Natural killer cell (primary cell): Measurements from ENCODE around the gene TYMS. TPM values are rescaled to one million over a fixed set of nuclear protein-coding genes. Genes with fewer than 3 reads are reported as not detected.

Experiments
- ATAC-seq, 3 donors: fragments of 150-1000 bp in 2 of 3; fragments of 200-7000 bp in 1 of 3; cut with Tn5 transposase; 1 replicate in 1 of 3; 2 replicates in 2 of 3; pipeline ENCODE4 v1.10.0; 2021; ENCODE audit warnings: mild to moderate bottlenecking in 2 of 3, moderate library complexity in 2 of 3
- DNase-seq, 2 donors: peaks; one replicate each; pipeline versions ENCODE4 v3.0.0 to v3.0.0-alpha.2; 2013 to 2021; ENCODE audit warnings: mixed read lengths in 1 of 2
- H3K27ac ChIP-seq: one replicate; pipeline ENCODE4 v1.5.1; 2013; ENCODE audit warnings: mild to moderate bottlenecking, low read length
- H3K27me3 ChIP-seq: one replicate; pipeline ENCODE4 v1.6.1; 2013; ENCODE audit warnings: low read length; ENCODE audit not compliant: control insufficient read depth, insufficient read depth
- H3K36me3 ChIP-seq: one replicate; pipeline ENCODE4 v1.6.1; 2013; ENCODE audit warnings: low read length; ENCODE audit not compliant: control insufficient read depth, insufficient read depth
- H3K4me1 ChIP-seq: one replicate; pipeline ENCODE4 v1.6.1; 2013; ENCODE audit warnings: low read length; ENCODE audit not compliant: control insufficient read depth, insufficient read depth
- H3K4me3 ChIP-seq: one replicate; pipeline ENCODE4 v1.5.1; 2013; ENCODE audit warnings: low read length
- H3K9me3 ChIP-seq: one replicate; pipeline ENCODE4 v1.6.1; 2013; ENCODE audit warnings: low read length; ENCODE audit not compliant: control insufficient read depth, insufficient read depth
- H3K27ac Mint-ChIP-seq, 2 donors: one replicate each; pipeline ENCODE4 v1.8.0; 2022; ENCODE audit warnings: mild to moderate bottlenecking in 2 of 2, mixed read lengths in 2 of 2, moderate library complexity in 1 of 2
- H3K27me3 Mint-ChIP-seq, 2 donors: one replicate each; pipeline ENCODE4 v1.8.0; 2022; ENCODE audit warnings: low read depth in 2 of 2, mixed read lengths in 2 of 2
- H3K36me3 Mint-ChIP-seq: one replicate; pipeline ENCODE4 v1.8.0; 2022; ENCODE audit warnings: mixed read lengths
- H3K4me1 Mint-ChIP-seq, 2 donors: one replicate each; pipeline ENCODE4 v1.8.0; 2022; ENCODE audit warnings: mixed read lengths in 2 of 2
- H3K4me3 Mint-ChIP-seq: one replicate; pipeline ENCODE4 v1.8.0; 2022; ENCODE audit warnings: mild to moderate bottlenecking, moderate library complexity, mixed read lengths
- H3K9me3 Mint-ChIP-seq, 2 donors: one replicate each; pipeline ENCODE4 v1.8.0; 2022; ENCODE audit warnings: mixed read lengths in 2 of 2
- CTCF ChIP-seq: fragments of 200-600 bp; IDR thresholded peaks from one replicate; pipeline ENCODE4 v1.8.0; 2022; ENCODE audit warnings: antibody characterized with exemption
- WGBS: methylation state at CpG from one replicate; pipeline ENCODE4 v1.1.7; 2013; ENCODE audit warnings: missing lambda C conversion rate; ENCODE audit not compliant: insufficient coverage; 5-methylcytosine and 5-hydroxymethylcytosine counted together
- intact Hi-C: fragments of 100-400 bp; cut with micrococcal nuclease; formaldehyde crosslinking; loops from one replicate; pipeline ENCODE4 v1.14.2; 2022
- total RNA-seq, 4 donors: library from RNA; stranded (reverse); fragments of 120-200 nt in 1 of 4; gene quantifications; one replicate each; pipeline versions ENCODE4 v1.2.3 to v1.2.4, GENCODE V29; 2013 to 2022

Gene TYMS
- total RNA-seq, 3 donors from 2014 or later (not counting 1 experiment from before 2014, with no cell fraction given): 5.8 to 13.6 (median 7.8) TPM

- peaks cover 6 to 7% of the 10 kb centered on the region in 2 donors for H3K4me1 Mint-ChIP-seq
- Histone ChIP-seq H3K27ac (no peak overlapping the region), H3K4me3 (no peak overlapping the region), H3K9me3 (no peaks in the 10 kb centered on the region), H3K4me1 (peaks cover 4% of the 10 kb centered on the region), H3K36me3 (no peaks in the 10 kb centered on the region), H3K27me3 (no peaks in the 10 kb centered on the region)
- no peak for DNase-seq
- H3K27ac Mint-ChIP-seq: no peak overlapping the region
- TF ChIP-seq CTCF: no peak
- H3K36me3 Mint-ChIP-seq: no peaks in the 10 kb centered on the region
- intact Hi-C loops: no loop called here
- H3K4me3 Mint-ChIP-seq: no peak overlapping the region
- H3K27me3 Mint-ChIP-seq: peaks cover 0 to 9% of the 10 kb centered on the region in 2 donors
- H3K9me3 Mint-ChIP-seq: no peaks in the 10 kb centered on the region
- no peak for ATAC-seq
- 80% methylated on average over 4 of the region's 4 CpGs for WGBS
These were observed 5.3 kb upstream of the TYMS start for GRCh38 chr18:652131-652530.

- ATAC-seq: no peak
- WGBS: 80% methylated on average over 1 of the region's 2 CpGs
- Mint-ChIP-seq H3K27me3 (peaks cover 0 to 9% of the 10 kb centered on the region in 2 donors), H3K9me3 (no peaks in the 10 kb centered on the region), H3K4me3 (no peak overlapping the region), H3K27ac (no peak overlapping the region), H3K4me1 (peaks cover 8 to 10% of the 10 kb centered on the region in 2 donors), H3K36me3 (no peaks in the 10 kb centered on the region)
- no peaks in the 10 kb centered on the region for H3K27me3 ChIP-seq
- no peaks in the 10 kb centered on the region for H3K9me3 ChIP-seq
- H3K27ac ChIP-seq: no peak overlapping the region
- H3K4me1 ChIP-seq: peaks cover 7% of the 10 kb centered on the region
- no peak for DNase-seq
- no peak for TF ChIP-seq CTCF
- intact Hi-C loops: no loop called here
- H3K4me3 ChIP-seq: no peak overlapping the region
- no peaks in the 10 kb centered on the region for H3K36me3 ChIP-seq
These were observed 3.9 kb upstream of the TYMS start for GRCh38 chr18:653512-653911.

GRCh38 chr18:654601-655000 is 2.9 kb upstream of the TYMS start:
- Histone ChIP-seq H3K27ac (no peak overlapping the region), H3K36me3 (no peaks in the 10 kb centered on the region), H3K4me3 (no peak overlapping the region), H3K4me1 (peaks cover 16% of the 10 kb centered on the region), H3K9me3 (no peaks in the 10 kb centered on the region), H3K27me3 (no peaks in the 10 kb centered on the region)
- Mint-ChIP-seq H3K27ac (no peak overlapping the region), H3K4me3 (no peak overlapping the region), H3K36me3 (no peaks in the 10 kb centered on the region), H3K9me3 (no peaks in the 10 kb centered on the region), H3K4me1 (peaks cover 18 to 20% of the 10 kb centered on the region in 2 donors), H3K27me3 (peaks cover 0 to 9% of the 10 kb centered on the region in 2 donors)
- no peak for TF ChIP-seq CTCF
- intact Hi-C loops: no loop called here
- WGBS: 97% methylated on average over 4 of the region's 4 CpGs
- DNase-seq (no peak), ATAC-seq (no peak)

GRCh38 chr18:655445-655844 is 2.0 kb upstream of the TYMS start:
- no peak overlapping the region for H3K27ac Mint-ChIP-seq
- H3K9me3 Mint-ChIP-seq: no peaks in the 10 kb centered on the region
- H3K27me3 ChIP-seq: no peaks in the 10 kb centered on the region
- DNase-seq (no peak), ATAC-seq (no peak)
- H3K4me1 ChIP-seq: peaks cover 16% of the 10 kb centered on the region
- 86% methylated on average over 6 of the region's 6 CpGs for WGBS
- peak overlapping the region; percentile 50 for H3K4me3 Mint-ChIP-seq
- H3K36me3 ChIP-seq: no peaks in the 10 kb centered on the region
- intact Hi-C loops: no loop called here
- H3K4me1 Mint-ChIP-seq: peaks cover 15 to 21% of the 10 kb centered on the region in 2 donors
- H3K4me3 ChIP-seq: no peak overlapping the region
- no peak overlapping the region for H3K27ac ChIP-seq
- no peaks in the 10 kb centered on the region for H3K9me3 ChIP-seq
- no peaks in the 10 kb centered on the region for H3K36me3 Mint-ChIP-seq
- TF ChIP-seq CTCF: no peak
- peaks cover 0 to 7% of the 10 kb centered on the region in 2 donors for H3K27me3 Mint-ChIP-seq
